ENCODE measurements around the gene COX19.
"Not testable (repeated sequence)": the region's sequence is repeated elsewhere in the genome, so short reads cannot be mapped to it uniquely, and the experiment has no call there.

Gene COX19

DNA sequence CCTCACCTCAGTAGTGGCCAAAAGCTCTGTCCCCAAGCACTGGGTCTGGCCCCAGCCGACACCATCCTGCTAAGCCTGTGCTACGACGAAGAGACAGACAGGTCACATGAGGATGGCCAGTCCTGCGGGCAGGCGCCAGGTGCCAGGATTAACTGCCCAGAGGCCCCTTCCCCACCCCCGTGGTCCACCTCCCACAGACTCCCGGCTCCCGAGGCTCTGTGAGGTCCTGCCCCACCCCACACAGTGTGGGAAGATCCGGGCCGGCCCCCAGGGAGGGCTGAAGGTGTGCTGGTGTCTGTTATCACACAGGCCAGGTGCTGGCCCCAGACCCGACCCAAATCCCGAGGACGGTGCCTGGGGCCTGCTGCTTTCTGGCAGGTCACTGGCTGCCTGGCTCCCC, 34.9 kb upstream of the COX19 start:
- TF ChIP-seq, protein P1, sequence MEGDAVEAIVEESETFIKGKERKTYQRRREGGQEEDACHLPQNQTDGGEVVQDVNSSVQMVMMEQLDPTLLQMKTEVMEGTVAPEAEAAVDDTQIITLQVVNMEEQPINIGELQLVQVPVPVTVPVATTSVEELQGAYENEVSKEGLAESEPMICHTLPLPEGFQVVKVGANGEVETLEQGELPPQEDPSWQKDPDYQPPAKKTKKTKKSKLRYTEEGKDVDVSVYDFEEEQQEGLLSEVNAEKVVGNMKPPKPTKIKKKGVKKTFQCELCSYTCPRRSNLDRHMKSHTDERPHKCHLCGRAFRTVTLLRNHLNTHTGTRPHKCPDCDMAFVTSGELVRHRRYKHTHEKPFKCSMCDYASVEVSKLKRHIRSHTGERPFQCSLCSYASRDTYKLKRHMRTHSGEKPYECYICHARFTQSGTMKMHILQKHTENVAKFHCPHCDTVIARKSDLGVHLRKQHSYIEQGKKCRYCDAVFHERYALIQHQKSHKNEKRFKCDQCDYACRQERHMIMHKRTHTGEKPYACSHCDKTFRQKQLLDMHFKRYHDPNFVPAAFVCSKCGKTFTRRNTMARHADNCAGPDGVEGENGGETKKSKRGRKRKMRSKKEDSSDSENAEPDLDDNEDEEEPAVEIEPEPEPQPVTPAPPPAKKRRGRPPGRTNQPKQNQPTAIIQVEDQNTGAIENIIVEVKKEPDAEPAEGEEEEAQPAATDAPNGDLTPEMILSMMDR (IDR thresholded peaks at IDR 0.05; ENCODE audit: insufficient read depth, low read depth, low read length, missing control alignments), result no peak
- DNase-seq (ENCODE audit: low read depth), result no peak
- H3K4me3 ChIP-seq (ENCODE audit: low read length), result no peak overlapping the region

DNA sequence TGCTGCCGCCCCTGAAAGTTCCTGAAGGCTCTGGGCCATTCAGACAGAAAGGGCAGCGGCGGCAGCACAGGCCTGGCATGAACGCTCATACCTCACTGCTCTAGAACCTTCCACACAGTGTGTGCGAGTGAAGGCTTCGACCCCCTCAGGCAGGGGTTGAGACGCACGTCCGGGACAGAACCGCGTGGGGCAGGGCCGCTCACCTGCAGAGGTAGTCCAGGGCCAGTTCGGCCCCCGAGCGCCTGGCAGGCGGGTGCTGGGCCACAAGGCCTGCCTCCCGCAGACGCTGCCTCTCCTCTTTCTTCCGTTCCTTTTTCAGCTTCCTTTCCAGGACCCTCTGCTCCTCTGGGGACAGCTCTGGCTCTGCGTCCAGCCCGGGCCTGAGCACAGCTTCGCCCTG, 34.4 kb upstream of the COX19 start:
- TF ChIP-seq, protein P1 (IDR thresholded peaks at IDR 0.05; ENCODE audit: insufficient read depth, low read depth, low read length, missing control alignments), result no peak
- no peak overlapping the region for H3K4me3 ChIP-seq (ENCODE audit: low read length)
- no peak for DNase-seq (ENCODE audit: low read depth)

DNA sequence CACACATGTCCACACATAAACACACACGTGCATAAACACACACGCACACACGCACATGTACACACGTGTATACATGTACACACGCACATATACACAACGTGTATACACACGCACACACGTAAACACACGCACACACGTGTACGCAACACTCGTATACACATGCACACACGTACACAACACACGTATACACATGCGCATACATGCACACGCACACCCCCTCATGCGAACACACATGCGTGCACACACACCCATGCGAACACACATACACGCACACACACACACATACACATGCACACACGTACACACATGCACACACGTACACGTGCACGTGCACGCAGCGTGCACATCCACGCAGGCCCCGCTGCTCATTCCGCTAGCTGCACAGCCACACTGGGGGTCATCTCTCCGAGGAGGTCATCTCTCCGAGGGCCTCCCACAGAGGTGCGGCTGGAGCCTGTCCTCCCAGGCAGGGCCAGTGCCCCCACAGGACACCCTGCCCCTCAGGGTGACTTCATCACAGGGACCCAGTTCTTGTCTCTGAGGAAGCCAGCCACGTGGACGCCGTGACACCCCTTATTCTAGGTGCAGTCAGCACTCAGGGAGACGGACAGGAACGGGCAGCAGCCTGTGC, 33.5 kb upstream of the COX19 start:
- H3K4me3 ChIP-seq (ENCODE audit: low read length), result no peak overlapping the region
- TF ChIP-seq, protein P1 (IDR thresholded peaks at IDR 0.05; ENCODE audit: insufficient read depth, low read depth, low read length, missing control alignments), result no peak
- DNase-seq (ENCODE audit: low read depth), result no peak

DNA sequence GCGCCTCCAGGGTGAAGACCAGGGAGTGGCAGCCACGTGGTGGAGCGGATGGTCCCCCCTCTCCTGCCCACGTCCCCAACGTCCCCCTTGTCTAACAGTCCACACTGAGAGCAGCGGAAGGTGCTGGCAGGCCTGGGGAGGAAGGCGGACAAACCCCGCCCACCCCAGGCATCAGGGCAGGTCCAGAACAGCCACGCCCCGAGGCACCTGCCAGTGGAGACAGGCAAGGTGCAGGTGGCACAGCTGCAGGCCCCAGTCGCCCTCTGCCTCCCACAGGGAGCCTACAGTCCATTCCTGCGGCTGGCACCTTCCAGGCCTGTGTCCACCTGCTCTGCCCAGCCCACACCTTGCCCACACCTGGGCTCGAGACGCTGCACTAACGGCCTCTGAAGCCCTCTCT, 32.6 kb upstream of the COX19 start:
- DNase-seq (ENCODE audit: low read depth), result peak; percentile 38
- no peak overlapping the region for H3K4me3 ChIP-seq (ENCODE audit: low read length)
- TF ChIP-seq, protein P1 (IDR thresholded peaks at IDR 0.05; ENCODE audit: insufficient read depth, low read depth, low read length, missing control alignments), result no peak

DNA sequence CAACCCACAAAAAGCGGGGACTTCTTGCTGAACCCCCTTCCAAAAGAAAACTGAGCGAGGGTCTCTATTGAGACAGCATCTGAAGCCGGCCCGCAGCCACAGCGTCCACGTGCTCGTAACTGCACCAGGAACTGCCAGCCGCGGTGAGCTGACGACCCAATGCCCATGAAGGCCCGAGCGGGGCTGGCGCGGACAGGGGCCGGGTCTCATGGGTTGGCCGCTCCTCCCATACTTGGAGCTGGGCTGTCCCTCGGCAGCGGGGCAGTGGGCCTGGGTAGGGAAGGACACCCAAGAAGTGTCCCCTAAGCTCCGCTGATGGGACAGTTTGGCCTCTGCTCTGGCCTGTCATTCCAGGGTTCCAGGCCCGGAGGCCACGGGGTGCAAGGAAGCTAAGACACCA, 30.0 kb upstream of the COX19 start:
- TF ChIP-seq, protein P1 (IDR thresholded peaks at IDR 0.05; ENCODE audit: insufficient read depth, low read depth, low read length, missing control alignments), result no peak
- no peak overlapping the region for H3K4me3 ChIP-seq (ENCODE audit: low read length)
- no peak for DNase-seq (ENCODE audit: low read depth)

DNA sequence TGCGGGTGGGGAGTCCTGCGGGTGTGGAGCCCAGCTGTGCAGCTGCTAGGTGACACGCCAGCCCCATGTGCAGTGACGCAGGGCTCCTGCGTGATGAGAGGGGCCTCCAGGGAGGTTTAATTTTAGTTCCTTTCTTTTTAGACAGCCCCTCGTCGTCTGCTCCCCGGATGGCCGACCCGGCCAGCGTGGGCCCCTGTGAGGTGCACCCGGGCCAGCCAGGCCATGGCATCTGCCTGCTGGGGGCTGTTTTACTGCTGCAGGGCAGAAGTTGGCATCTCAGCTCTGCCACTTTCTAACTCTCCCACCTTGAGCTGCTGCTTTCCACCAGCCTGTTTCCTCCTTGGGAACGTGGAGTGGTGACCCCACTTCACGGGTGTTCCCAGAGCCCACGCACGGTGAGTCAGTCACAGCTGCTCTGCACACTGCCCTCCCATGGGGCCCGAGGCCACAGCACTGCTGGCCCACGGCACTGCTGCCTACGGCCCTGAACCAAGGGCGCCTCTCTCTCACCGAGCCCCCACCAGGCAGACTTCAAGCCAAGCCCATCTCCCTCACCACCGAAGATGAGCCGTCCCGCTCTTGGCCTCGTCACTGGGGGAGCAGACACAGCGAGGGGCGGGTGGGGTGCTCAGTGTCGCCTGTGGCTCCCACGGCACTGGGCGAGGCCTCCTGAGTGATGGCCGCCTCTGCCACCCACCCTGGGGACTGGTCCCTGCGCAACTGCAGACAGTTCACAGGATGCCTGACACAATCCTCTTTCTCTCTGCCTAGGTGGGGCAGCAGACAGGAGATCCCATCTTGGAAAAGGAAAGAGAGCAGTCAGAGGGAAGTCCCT, 28.9 kb upstream of the COX19 start:
- H3K4me3 ChIP-seq (ENCODE audit: low read length), result no peak overlapping the region
- TF ChIP-seq, protein P1 (IDR thresholded peaks at IDR 0.05; ENCODE audit: insufficient read depth, low read depth, low read length, missing control alignments), result no peak
- no peak for DNase-seq (ENCODE audit: low read depth)

DNA sequence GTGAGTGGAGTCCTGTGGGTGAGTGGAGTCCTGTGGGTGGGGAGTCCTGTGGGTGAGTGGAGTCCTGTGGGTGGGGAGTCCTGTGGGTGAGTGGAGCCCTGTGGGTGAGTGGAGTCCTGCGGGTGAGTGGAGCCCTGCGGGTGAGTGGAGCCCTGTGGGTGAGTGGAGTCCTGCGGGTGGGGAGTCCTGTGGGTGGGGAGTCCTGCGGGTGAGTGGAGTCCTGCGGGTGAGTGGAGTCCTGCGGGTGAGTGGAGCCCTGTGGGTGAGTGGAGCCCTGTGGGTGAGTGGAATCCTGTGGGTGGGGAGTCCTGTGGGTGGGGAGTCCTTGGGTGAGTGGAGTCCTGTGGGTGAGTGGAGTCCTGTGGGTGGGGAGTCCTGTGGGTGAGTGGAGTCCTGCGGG, 27.1 kb upstream of the COX19 start:
- not testable (repeated sequence) for DNase-seq (ENCODE audit: low read depth)

DNA sequence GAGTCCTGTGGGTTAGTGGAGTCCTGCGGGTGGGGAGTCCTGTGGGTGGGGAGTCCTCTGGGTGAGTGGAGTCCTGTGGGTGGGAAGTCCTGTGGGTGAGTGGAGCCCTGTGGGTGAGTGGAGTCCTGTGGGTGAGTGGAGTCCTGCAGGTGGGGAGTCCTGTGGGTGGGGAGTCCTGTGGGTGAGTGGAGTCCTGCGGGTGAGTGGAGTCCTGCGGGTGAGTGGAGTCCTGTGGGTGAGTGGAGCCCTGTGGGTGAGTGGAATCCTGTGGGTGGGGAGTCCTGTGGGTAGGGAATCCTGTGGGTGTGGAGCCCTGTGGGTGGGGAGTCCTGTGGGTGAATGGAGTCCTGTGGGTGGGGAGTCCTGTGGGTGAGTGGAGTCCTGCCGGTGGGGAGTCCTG, 26.7 kb upstream of the COX19 start:
- DNase-seq (ENCODE audit: low read depth), result not testable (repeated sequence)

More for the DNA sequence above, 27.1 kb upstream of the COX19 start:
- not testable (repeated sequence) for H3K4me3 ChIP-seq (ENCODE audit: low read length)

DNA sequence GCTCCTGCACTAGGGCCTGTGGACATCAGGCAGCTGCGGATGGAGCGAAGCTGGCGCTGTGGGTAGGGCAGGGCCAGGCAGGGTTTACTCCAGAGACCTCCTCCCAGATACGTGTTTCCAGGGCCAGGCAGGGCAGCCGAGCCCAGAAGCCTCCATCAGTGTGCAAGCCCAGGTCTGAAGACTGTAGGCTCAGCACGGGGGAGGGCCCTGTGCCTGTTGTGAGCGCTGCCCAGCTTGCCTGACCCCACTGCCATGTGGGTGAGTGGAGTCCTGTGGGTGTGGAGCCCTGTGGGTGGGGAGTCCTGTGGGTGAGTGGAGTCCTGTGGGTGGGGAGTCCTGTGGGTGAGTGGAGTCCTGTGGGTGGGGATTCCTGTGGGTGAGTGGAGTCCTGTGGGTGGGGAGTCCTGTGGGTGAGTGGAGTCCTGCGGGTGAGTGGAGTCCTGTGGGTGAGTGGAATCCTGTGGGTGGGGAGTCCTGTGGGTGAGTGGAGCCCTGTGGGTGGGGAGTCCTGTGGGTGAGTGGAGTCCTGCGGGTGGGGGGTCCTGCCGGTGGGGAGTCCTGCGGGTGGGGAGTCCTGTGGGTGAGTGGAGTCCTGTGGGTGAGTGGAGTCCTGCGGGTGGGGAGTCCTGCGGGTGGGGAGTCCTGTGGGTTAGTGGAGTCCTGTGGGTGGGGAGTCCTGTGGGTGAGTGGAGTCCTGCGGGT, 25.9 kb upstream of the COX19 start:
- not testable (repeated sequence) for DNase-seq (ENCODE audit: low read depth); H3K4me3 ChIP-seq (ENCODE audit: low read length)

More for the DNA sequence above, 26.7 kb upstream of the COX19 start:
- not testable (repeated sequence) for H3K4me3 ChIP-seq (ENCODE audit: low read length)

Measured in epithelial cell of esophagus (primary cell).